Fibroblast of upper back skin (primary cell): Measurements from ENCODE around the gene DUS1L.

Experiments used
- DNase-seq: peaks from one replicate; pipeline ENCODE4 v3.0.0-alpha.2; 2013

DUS1L gene

DNA sequence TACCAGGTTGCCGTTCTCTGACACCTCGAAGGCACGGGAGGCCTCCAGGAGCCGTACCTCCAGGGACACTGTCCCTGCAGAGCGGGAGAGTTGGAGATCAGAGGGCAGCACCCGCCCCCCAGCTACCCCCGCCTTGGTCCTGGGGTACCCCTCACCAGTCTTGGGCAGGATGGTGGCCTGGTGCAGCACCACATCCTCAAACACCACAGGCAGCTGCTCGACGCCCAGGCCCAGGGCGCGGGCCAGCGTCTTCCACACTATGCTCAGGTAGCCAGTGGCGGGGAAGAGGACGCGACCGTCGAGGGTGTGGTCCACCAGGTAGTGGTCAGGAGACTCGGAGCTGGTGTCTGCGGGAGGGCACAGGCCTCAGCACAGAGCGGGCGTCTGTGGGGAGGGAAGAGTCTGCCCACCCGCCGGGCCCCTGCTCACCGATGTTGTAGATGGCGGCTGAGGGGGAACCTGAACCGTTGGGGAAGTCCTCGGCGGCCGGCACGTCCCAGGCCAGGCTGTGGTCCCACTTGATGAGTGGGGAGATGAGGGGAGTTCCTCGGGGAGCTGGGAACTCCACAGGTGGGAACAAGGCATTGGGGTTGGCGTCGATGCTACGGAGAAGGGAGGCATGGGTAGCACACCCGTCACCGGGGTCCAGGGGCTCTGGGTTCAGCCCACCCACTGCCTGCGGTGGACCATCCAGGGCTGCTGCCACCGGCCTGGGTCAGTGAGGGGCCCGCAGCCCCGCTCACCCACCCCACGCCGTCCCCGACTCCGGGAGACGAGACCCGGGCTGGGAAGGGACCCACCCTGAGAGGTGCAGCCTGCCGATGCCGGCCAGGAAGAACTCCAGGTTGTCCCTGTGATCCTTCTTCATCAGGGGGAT, 22.6 kb upstream of the DUS1L start:
- no peak for DNase-seq

- DNase-seq = no peak
These were observed 21.6 kb upstream of the DUS1L start for GRCh38 chr17:82086941-82087906.

DNA sequence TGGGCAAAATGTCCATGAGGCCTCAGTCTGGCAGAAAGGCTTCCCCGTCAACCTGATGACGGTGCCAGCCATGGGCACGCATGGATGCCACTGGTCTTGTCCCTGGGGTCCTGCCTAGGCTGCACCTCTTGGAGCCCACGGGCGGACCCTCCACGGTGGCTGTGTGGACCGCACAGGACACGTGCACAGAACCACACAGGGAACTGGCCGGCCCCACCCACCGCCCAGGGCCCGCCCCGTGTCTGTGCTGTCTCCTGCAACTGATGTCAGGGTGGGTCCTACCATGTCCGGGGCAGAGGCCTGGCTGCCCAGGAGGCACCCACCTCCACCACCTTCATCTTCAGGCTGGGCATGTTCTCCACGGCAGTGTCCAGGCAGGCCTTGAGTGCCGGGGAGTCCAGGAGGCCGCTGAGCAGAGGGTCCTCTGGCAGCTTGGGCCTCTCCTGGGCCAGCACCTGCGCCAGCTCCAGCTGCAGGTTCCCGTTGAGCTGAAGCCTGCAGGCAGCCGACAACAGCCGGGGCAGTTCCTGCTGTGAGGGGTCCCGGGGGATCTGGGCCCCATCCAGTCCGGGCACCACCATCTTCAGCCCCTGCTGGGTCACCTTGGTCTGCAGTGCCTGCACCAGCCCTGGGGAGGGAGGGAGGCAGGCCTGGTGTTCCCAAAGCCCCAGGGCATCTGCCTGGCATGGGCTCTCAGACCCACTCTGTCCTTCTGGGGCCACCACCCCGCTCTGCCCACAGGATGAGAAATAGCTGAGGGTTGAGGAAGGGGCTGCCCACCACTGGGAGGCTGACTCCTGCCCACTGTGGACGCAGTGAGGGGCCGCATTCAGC, 20.5 kb upstream of the DUS1L start:
- no peak for DNase-seq

DNA sequence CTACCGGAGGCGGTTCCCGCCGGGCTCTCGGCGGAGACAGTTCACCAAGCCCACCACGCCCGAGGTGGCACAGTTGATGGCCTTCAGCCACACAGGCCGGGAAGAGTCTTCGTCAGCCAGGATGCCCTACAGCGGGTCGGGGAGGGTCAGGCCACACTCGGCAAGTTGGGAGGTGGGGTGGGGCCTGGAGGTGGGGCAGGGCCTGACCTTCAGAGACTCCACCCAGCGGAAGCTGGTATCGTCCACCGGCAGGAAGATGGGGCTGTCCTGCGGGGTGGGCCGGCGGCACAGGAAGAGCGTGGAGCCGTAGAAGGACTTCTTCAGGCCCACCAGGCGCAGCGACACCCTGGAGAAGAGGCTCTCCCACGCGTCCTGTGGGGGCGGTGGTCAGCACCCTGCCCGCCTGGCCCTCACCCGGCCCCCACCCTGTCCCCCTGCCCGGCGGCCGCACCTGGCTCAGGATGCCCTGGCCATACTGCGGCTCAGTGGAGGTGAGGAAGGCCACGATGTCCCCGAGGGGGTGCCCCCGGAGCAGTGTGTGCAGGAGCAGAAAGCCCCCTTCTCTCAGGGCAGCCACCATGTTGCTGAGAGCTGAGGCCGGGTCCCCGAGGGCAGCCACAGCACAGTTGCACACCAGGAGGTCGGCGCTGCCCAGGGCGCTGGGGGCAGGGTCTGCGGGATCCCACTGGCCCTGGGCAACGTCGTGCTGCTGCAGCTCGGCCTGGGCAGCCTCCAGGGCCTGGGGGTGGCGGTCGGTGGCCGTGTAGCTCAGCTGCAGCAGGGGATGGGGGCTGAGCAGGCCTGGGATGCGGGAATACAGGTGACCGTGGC, 19.6 kb upstream of the DUS1L start:
- no peak for DNase-seq

DNA sequence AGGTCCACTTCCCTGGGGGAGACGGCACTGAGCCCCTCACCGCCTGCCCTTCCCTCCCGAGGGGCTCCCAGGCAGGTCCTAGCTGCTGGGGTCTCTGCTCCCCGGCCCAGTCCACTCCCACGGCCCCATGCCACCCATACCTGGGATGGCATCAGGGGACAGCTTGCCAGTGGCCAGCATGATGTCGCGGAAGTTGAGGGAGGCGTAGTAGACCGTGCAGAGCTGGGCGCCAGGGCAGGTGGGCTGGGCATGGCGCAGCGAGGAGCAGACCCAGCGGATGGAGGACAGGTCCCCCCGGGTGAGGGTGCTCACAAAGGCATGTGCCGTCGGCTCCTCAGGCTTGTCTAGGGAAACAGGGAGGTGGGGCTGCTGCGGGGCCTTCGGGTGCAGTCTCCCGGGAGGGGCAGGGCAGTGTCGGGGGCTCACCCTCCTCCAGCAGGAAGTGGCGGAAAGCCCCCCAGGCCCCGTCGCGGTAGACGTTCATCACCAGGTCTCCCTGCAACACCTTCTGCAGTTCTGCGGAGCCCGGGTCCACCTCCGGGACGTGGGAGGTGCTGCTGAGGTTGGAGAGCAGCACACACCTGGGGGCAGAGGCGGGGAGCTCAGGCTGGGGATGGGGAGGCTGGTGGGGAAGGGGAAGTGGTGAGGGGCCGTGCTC, 18.9 kb upstream of the DUS1L start:
- DNase-seq = no peak

DNA sequence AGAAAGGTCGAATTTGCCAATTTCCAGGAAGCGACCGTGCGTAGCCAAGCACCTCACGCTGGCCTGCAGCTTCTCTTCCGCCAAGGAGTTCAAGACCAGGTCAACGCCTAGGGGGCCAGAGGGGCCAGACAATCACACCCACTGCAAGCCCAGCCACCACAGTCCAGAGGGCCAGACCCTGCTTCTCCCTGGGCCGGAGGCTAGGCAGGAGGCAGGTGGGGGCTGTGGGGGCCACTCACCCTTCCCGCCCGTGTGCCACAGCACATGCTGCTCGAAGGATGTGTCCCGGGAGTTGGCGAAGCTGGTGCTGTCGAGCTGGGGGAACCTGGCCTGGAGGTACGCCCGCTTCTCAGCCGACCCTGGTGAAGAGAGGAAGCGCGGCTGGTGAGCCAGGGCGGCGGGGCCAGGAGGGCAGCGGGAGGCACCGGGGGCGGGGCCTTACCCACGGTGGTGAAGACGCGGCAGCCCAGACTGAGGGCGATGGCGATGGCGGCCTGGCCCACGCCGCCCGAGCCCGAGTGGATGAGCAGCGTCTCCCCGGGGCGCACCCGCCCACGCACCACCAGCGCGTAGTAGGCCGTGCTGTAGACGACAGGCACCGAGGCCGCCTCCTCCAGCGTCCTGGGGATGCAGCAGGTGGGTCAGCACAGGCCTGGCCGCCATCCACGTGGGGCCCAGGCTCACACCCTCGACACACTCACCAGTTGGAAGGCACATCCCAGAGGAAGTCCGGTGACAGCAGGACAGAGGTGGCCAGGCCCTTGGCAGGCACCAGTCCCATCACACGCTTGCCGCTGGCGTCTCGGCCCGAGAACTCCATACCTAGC, 18.1 kb upstream of the DUS1L start:
- no peak for DNase-seq

GRCh38 chr17:82083009-82083408, 17.4 kb upstream of the DUS1L start:
- no peak for DNase-seq

DNA sequence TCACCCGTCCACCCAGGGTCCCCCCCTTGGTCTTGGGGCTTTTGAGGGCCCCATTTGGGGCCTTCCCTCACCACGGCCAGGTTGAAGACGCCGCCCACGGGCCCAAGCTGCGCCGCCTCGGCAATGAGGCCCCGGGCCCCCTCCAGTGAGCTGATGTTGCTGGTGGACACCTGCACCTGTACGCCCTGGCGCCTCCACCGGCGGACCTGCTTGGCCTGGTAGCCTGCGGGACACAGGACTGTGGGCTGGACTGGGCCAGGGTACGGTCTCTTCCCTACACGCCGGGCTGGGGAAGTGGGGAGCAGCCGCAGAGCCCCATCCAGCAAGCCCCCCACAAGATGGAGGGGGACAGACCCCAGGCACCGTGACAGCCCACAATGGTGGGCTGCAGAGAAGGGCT, 16.9 kb upstream of the DUS1L start:
- DNase-seq = no peak

GRCh38 chr17:82081966-82082365, 16.4 kb upstream of the DUS1L start:
- no peak for DNase-seq

GRCh38 chr17:82081546-82081945, 15.9 kb upstream of the DUS1L start:
- DNase-seq = no peak

DNA sequence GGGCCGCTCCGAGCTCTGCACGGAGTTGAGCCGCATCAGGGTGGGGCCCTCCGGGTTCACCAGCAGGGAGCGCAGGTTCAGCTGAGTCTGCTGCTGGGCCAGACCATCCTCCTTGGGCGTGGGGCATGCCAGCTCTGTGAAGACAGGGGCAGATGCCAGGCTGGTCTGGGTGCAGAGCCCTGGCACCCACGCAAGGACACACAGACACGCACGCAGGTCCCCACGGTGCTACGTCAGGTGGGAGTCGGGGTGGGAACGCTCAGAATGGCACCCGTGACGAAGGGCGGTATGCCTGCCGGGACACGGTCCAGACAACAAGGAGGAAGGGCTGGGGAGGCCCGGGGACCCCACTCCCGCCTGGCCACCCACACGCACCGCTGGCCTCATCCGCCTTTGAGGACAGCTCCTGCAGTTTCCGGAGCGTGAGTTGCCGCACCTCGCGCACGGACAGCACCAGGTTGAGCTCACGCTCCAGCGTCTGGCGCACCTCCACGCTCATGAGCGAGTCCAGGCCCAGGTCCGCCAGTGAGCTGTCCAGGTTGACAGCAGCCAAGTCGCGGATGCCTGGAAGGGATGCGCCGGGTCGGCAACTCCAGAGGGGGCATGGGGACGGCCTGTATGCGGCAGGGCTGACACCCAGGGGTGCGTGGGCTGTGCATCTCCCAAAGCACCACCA, 15.3 kb upstream of the DUS1L start:
- no peak for DNase-seq

DNA sequence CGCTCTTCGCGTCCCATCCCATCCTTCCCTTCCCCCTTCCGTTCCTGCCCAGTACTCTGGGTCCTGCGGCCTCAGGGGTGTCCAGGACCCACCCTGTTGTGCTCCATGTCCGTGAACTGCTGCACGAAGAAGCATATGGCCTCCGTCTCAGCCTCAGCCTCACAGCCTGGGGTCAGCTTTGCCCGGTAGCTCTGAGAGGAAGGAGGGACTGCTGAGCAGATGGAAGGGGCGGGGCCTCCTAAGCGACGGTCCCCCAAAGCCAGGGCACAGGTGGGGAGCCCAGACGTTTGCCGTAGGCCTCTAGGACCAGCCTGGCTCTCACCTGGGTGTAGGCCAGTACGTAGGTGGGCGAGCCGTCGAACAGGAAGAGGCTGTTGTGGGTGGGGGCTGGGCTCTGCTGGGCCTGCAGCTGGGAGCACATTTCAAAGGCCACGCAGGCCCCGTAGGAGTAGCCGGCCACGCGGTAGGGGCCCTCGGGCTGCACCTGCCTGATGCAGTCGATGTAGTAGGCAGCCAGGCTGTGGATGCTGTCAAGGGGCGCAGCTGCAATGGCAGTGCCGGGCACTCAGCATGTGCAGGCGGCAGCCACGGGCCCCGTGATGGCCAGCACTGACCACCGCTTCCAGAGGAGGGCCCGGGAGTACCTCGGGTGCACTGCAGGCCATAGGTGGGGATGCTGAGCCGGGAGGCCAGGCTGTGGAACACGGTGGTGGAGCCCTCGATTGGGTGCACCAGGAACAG, 14.6 kb upstream of the DUS1L start:
- DNase-seq = no peak

GRCh38 chr17:82079001-82079677, 13.5 kb upstream of the DUS1L start:
- no peak for DNase-seq

DNA sequence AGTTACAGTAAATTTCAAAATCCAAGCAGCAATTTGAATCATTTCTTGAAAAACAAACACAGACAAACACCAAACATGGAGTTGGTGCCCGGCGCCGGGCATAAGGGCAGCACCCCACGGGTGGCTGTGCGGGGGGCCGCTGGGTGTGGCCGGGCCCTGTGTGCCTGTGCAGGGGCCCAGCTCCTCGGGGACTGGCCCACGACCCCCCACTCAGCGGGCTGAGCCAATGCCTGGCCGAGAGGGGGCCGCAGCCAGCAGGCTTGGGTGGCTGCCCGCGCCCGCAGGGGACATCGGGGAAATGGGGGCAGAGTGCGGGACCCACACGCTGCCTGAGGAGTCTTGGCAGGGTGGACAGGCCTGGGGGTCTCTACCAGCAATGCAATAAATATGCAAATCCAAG, 12.8 kb upstream of the DUS1L start:
- no peak for DNase-seq

DNA sequence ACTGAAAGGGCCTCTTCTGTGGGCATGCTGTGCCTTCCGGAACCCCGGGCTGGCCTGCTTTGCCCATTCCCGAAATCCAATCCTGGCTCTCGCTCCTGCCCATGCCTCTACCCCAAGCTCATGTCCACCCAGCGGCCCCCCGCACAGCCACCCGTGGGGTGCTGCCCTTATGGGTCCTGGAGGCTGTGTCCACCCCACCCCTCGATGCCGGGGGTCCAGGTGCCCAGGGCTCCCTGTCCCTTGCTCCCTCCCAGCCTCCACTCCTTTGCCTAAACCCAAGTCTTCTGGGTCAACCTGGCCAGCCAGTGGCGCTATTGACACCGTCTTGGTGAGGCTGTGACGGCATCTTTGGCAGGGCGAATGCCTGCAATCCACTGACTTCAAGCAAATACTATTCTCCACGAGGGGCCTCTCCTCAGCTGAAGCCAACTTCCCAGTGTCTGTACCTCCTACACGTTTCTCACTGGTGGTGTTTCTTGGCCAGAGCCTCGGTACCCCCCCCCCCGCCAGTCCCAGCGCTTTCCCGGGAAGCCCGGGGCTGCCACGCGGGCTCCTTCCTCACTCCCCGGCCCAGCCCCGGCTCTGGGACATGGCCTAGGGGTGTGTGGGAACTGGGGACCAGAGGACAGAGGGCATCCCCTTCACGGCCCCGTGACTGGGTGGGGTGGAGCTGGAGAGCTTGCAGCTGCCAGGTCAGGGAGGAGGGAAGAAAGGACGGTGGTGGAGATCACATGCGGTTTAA, 12.2 kb upstream of the DUS1L start:
- no peak for DNase-seq

- no peak for DNase-seq
These were observed 11.4 kb upstream of the DUS1L start for GRCh38 chr17:82076785-82077591.
